CD4-positive, alpha-beta memory T cell (primary cell): ENCODE results near the gene DNM1L. TPM values are rescaled to one million over a fixed set of nuclear protein-coding genes. Genes with fewer than 3 reads are reported as not detected.
A peak's percentile ranks its signal among the peaks of the same experiment; 100 is the strongest.
"Not testable (repeated sequence)": the region's sequence is repeated elsewhere in the genome, so short reads cannot be mapped to it uniquely, and the experiment has no call there.

ENCODE experiments used
- CTCF ChIA-PET: fragments of 350-600 bp; sonication (Branson Sonifier 250); formaldehyde crosslinking; loops from one replicate; lab custom pipeline; 2021; ENCODE audit warnings: inconsistent platforms; ENCODE audit not compliant: partially characterized antibody; lab: Charles Lee
- POLR2A ChIA-PET: fragments of 350-600 bp; sonication (Branson Sonifier 250); formaldehyde crosslinking; loops from one replicate; lab custom pipeline; 2021; ENCODE audit not compliant: partially characterized antibody; lab: Charles Lee
- DNase-seq, 5 donors: peaks; one replicate each; pipeline versions ENCODE4 v3.0.0 to v3.0.0-alpha.2; 2020 to 2022; ENCODE audit warnings: mixed read lengths in 1 of 5
- H3K27ac ChIP-seq: one replicate; pipeline ENCODE4 v1.7.0; 2013; ENCODE audit warnings: low read depth, low read length
- H3K27me3 ChIP-seq: 2 replicates; pipeline ENCODE4 v1.7.0; 2013; ENCODE audit warnings: mild to moderate bottlenecking, low read length, moderate library complexity; ENCODE audit not compliant: insufficient read depth
- H3K36me3 ChIP-seq: 2 replicates; pipeline ENCODE4 v1.7.0; 2013; ENCODE audit warnings: mild to moderate bottlenecking, low read length, moderate library complexity; ENCODE audit not compliant: insufficient read depth
- H3K4me1 ChIP-seq: 2 replicates; pipeline ENCODE4 v1.7.0; 2013; ENCODE audit warnings: mild to moderate bottlenecking, low read length, moderate library complexity; ENCODE audit not compliant: insufficient read depth
- H3K4me3 ChIP-seq, 2 donors: one replicate each; pipeline ENCODE4 v1.7.0; 2013; ENCODE audit warnings: low read length in 2 of 2, mild to moderate bottlenecking in 1 of 2
- H3K9me3 ChIP-seq, 2 donors: one replicate each; pipeline ENCODE4 v1.7.0; 2013; ENCODE audit warnings: low read length in 2 of 2, control low read depth in 1 of 2; ENCODE audit not compliant: control insufficient read depth in 1 of 2
- H3K27ac Mint-ChIP-seq, 7 donors: one replicate each; pipeline ENCODE4 v1.8.0; 2020 to 2021; ENCODE audit warnings: mixed read lengths in 7 of 7, mild to moderate bottlenecking in 6 of 7, inconsistent platforms in 3 of 7, moderate library complexity in 3 of 7
- H3K27me3 Mint-ChIP-seq, 2 donors: one replicate each; pipeline ENCODE4 v1.8.0; 2020 to 2021; ENCODE audit warnings: mixed read lengths in 2 of 2
- H3K36me3 Mint-ChIP-seq, 2 donors: one replicate each; pipeline ENCODE4 v1.8.0; 2020 to 2021; ENCODE audit warnings: mixed read lengths in 2 of 2, inconsistent platforms in 1 of 2, mild to moderate bottlenecking in 1 of 2
- H3K4me1 Mint-ChIP-seq, 4 donors: one replicate each; pipeline ENCODE4 v1.8.0; 2020 to 2021; ENCODE audit warnings: mixed read lengths in 4 of 4, mild to moderate bottlenecking in 1 of 4
- H3K4me3 Mint-ChIP-seq, 8 donors: one replicate each; pipeline ENCODE4 v1.8.0; 2020 to 2021; ENCODE audit warnings: mixed read lengths in 8 of 8, mild to moderate bottlenecking in 7 of 8, moderate library complexity in 6 of 8, inconsistent platforms in 3 of 8
- H3K9me3 Mint-ChIP-seq, 8 donors: one replicate each; pipeline ENCODE4 v1.8.0; 2020 to 2021; ENCODE audit warnings: mixed read lengths in 8 of 8, mild to moderate bottlenecking in 5 of 8, inconsistent platforms in 3 of 8, moderate library complexity in 1 of 8
- intact Hi-C: fragments of 100-400 bp; cut with micrococcal nuclease; formaldehyde crosslinking; loops from one replicate; pipeline ENCODE4 v1.15.1; 2023
- polyA plus RNA-seq, 2 donors: library from polyadenylated mRNA; unstranded; fragments of 300-500 nt; fragmentation: Illumina TruSeq; gene quantifications; one replicate each; pipeline ENCODE4 v1.2.3, GENCODE V29; 2021
- total RNA-seq, 2 experiments: library from RNA; stranded (reverse); gene quantifications; one replicate each; pipeline ENCODE4 v1.2.3, GENCODE V29; 2021

The DNM1L gene
- total and polyA plus RNA-seq, 4 experiments from 2014 or later, result 12.9 to 50.1 (median 32.5) TPM

- H3K36me3 Mint-ChIP-seq, result peaks cover 6 to 41% of the 10 kb centered on the region in 2 donors
- H3K27ac Mint-ChIP-seq, result peak overlapping the region in 4 of 7 donors; percentile 12 to 55 (median 35)
- H3K9me3 Mint-ChIP-seq, result no peaks in the 10 kb centered on the region
- no peak for DNase-seq
- H3K27ac ChIP-seq, result no peak overlapping the region
- no peak overlapping the region for H3K4me3 Mint-ChIP-seq
- peaks cover 7% of the 10 kb centered on the region for H3K36me3 ChIP-seq
- POLR2A ChIA-PET, result no interaction called here
- intact Hi-C loops, result no loop called here
- H3K4me1 ChIP-seq, result peaks cover 3% of the 10 kb centered on the region
- peaks cover 0 to 6% (median 2%) of the 10 kb centered on the region in 4 donors for H3K4me1 Mint-ChIP-seq
- no peaks in the 10 kb centered on the region for H3K27me3 ChIP-seq
- H3K27me3 Mint-ChIP-seq, result no peaks in the 10 kb centered on the region
- no peak overlapping the region for H3K4me3 ChIP-seq
- no peaks in the 10 kb centered on the region for H3K9me3 ChIP-seq
- CTCF ChIA-PET, result interaction anchor here (0.8 to 1.1 kb wide), 3 partner anchors 16 to 49 kb away, joined by 3 to 5 read pairs (median 3); partner anchors contain the start of gene YARS2
These were observed 27.4 kb downstream of the DNM1L start for GRCh38 chr12:32706335-32707024.

DNA sequence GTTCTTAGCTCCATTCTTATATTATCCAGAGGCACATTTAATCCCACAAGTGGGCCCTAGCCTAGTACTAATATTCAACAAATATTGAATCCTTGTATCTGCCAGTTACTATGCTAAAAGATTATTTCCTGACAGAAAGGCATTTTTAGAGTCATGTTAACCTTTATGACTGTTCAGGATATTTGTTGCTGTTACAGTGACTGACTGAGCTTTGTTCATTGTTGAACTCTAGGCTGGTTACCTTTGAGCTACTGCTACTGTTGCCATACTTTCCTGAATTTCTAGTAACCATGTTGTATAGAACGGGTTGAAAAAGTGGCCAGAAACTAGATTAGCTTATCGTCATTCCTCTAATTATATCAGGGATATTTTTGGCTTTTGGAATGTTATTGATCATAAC is 29.8 kb downstream of the DNM1L start:
- intact Hi-C loops, result no loop called here
- DNase-seq, result no peak
- ChIA-PET CTCF (interaction anchor here (0.9 to 1.9 kb wide), 2 partner anchors 47 to 1056 kb away, joined by 3 to 6 read pairs; partner anchors contain the start of gene YARS2), POLR2A (interaction anchor here (0.6 kb wide), 1 partner anchor 44 kb away, joined by 3 read pairs; no protein-coding TSS in a partner anchor)
- Mint-ChIP-seq H3K4me1 (peaks cover 0 to 6% (median under 1%) of the 10 kb centered on the region in 4 donors), H3K27me3 (no peaks in the 10 kb centered on the region), H3K4me3 (peak overlapping the region in 1 of 8 donors; percentile 9), H3K27ac (no peak overlapping the region), H3K36me3 (peaks cover 13 to 50% of the 10 kb centered on the region in 2 donors), H3K9me3 (no peaks in the 10 kb centered on the region)
- Histone ChIP-seq H3K4me3 (no peak overlapping the region), H3K4me1 (peaks cover 3% of the 10 kb centered on the region), H3K9me3 (no peaks in the 10 kb centered on the region), H3K27me3 (no peaks in the 10 kb centered on the region), H3K36me3 (peaks cover 12% of the 10 kb centered on the region), H3K27ac (no peak overlapping the region)

GRCh38 chr12:32714772-32715171 is 35.7 kb downstream of the DNM1L start:
- CTCF ChIA-PET, result no interaction called here
- no peak overlapping the region for H3K4me3 Mint-ChIP-seq

GRCh38 chr12:32718926-32719325 is 39.8 kb downstream of the DNM1L start:
- no peaks in the 10 kb centered on the region for H3K9me3 Mint-ChIP-seq
- Histone ChIP-seq H3K9me3 (no peaks in the 10 kb centered on the region), H3K27me3 (no peaks in the 10 kb centered on the region), H3K36me3 (peaks cover 12% of the 10 kb centered on the region), H3K27ac (no peak overlapping the region), H3K4me3 (no peak overlapping the region), H3K4me1 (no peaks in the 10 kb centered on the region)
- DNase-seq, result no peak
- CTCF ChIA-PET, result interaction anchor here (1.7 kb wide), 1 partner anchor 37 kb away, joined by 4 read pairs; the partner anchor contains the start of gene YARS2
- H3K27me3 Mint-ChIP-seq, result no peaks in the 10 kb centered on the region
- no peaks in the 10 kb centered on the region for H3K4me1 Mint-ChIP-seq
- H3K36me3 Mint-ChIP-seq, result peaks cover 6 to 36% of the 10 kb centered on the region in 2 donors
- intact Hi-C loops, result no loop called here
- POLR2A ChIA-PET, result no interaction called here
- no peak overlapping the region for H3K4me3 Mint-ChIP-seq
- no peak overlapping the region for H3K27ac Mint-ChIP-seq

More at GRCh38 chr12:32714772-32715171, 35.7 kb downstream of the DNM1L start:
- Mint-ChIP-seq H3K36me3 (peaks cover 13 to 38% of the 10 kb centered on the region in 2 donors), H3K27ac (no peak overlapping the region), H3K4me1 (no peaks in the 10 kb centered on the region), H3K27me3 (no peaks in the 10 kb centered on the region), H3K9me3 (no peaks in the 10 kb centered on the region)
- H3K4me3 ChIP-seq, result no peak overlapping the region
- H3K36me3 ChIP-seq, result peaks cover 15% of the 10 kb centered on the region
- POLR2A ChIA-PET, result no interaction called here
- intact Hi-C loops, result no loop called here
- no peak overlapping the region for H3K27ac ChIP-seq
- no peaks in the 10 kb centered on the region for H3K9me3 ChIP-seq
- no peak for DNase-seq
- no peaks in the 10 kb centered on the region for H3K4me1 ChIP-seq
- H3K27me3 ChIP-seq, result no peaks in the 10 kb centered on the region

DNA sequence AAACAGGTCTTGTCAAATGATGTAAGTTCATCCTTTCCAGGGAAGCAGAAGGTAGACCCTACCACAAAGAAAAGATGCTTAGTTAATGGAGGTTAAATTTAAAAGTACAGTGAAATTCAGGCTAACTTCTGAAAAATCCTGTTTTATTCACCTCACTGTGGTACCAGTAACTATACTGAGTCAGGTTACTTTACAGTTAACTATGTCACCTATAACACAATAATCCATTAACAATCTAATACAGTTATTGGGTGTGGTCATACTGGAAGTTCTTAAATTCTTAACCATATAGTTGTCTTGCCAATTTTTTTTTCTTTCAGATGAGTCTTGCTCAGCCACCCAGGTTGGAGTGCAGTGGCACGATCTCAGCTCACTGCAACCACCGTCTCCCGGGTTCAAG is 46.2 kb downstream of the DNM1L start:
- H3K36me3 ChIP-seq, result peaks cover 21% of the 10 kb centered on the region
- ChIA-PET POLR2A (interaction anchor here (0.7 kb wide), 1 partner anchor 71 kb away, joined by 3 read pairs; no protein-coding TSS in a partner anchor), CTCF (interaction anchor here (2.5 kb wide), 1 partner anchor 31 kb away, joined by 7 read pairs; the partner anchor contains the start of gene YARS2)
- H3K27me3 Mint-ChIP-seq, DNase-seq, H3K27me3 ChIP-seq, H3K4me3 ChIP-seq, intact Hi-C loops, H3K4me1 Mint-ChIP-seq, H3K4me3 Mint-ChIP-seq, H3K27ac ChIP-seq, H3K9me3 ChIP-seq, H3K27ac Mint-ChIP-seq, H3K9me3 Mint-ChIP-seq, H3K4me1 ChIP-seq: not testable (repeated sequence)
- H3K36me3 Mint-ChIP-seq, result peaks cover 21 to 63% of the 10 kb centered on the region in 2 donors

DNA sequence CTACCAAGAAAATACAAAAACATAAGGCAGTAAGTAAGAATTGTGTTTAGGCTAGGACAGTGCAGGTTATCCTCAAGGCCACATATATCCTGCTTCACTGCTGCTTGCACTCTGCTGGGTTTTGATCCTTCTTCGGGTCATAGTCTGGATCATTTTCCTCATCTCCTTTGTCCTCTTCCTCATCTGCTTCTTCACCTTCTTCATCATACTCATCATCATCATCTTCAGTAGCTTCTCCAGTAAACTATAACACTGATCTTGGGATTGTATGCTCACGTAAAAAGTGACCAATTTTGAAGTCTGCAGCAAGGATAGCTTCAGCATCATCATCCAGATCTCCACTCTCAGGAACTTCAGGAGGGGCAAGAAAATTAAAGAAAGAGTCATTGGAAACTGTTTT is 47.2 kb downstream of the DNM1L start:
- Histone ChIP-seq H3K9me3 (no peaks in the 10 kb centered on the region), H3K27ac (no peak overlapping the region), H3K27me3 (no peaks in the 10 kb centered on the region), H3K4me1 (no peaks in the 10 kb centered on the region), H3K4me3 (no peak overlapping the region), H3K36me3 (peaks cover 22% of the 10 kb centered on the region)
- no peaks in the 10 kb centered on the region for H3K9me3 Mint-ChIP-seq
- ChIA-PET CTCF (interaction anchor here (2.5 kb wide), 1 partner anchor 30 kb away, joined by 7 read pairs; the partner anchor contains the start of gene YARS2), POLR2A (no interaction called here)
- peaks cover 21 to 61% of the 10 kb centered on the region in 2 donors for H3K36me3 Mint-ChIP-seq
- H3K4me3 Mint-ChIP-seq, result no peak overlapping the region
- H3K27me3 Mint-ChIP-seq, result no peaks in the 10 kb centered on the region
- H3K27ac Mint-ChIP-seq, result no peak overlapping the region
- intact Hi-C loops, result no loop called here
- peaks cover 0 to 4% (median 2%) of the 10 kb centered on the region in 4 donors for H3K4me1 Mint-ChIP-seq
- DNase-seq, result no peak

DNA sequence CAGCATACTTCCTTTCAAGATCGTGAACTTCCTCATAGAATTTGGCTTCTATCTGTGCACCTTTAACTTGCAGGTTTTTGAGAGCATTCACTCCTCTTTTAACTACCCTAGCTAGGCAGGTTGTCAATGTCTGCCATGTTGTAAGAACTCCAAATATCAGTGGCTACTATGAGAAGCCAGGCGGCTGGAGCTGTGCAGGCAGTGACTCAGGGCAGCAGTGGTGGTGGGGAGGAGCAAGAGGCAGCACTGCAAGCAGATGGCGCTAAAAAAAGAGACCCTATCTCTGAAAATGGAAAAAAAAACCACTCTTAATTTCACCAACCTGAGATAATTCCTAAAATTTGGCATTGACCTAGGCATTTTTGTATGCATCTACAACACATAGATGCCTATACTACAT is 48.1 kb downstream of the DNM1L start:
- Mint-ChIP-seq H3K9me3 (no peaks in the 10 kb centered on the region), H3K4me1 (peaks cover 0 to 4% (median 2%) of the 10 kb centered on the region in 4 donors), H3K4me3 (no peak overlapping the region), H3K27ac (peak overlapping the region in 3 of 7 donors; percentile 20 to 76 (median 43)), H3K36me3 (peaks cover 21 to 61% of the 10 kb centered on the region in 2 donors), H3K27me3 (no peaks in the 10 kb centered on the region)
- no peaks in the 10 kb centered on the region for H3K9me3 ChIP-seq
- no peak for DNase-seq
- H3K27me3 ChIP-seq, result no peaks in the 10 kb centered on the region
- ChIA-PET POLR2A (no interaction called here), CTCF (interaction anchor here (2.5 kb wide), 1 partner anchor 29 kb away, joined by 7 read pairs; the partner anchor contains the start of gene YARS2)
- intact Hi-C loops, result no loop called here
- no peak overlapping the region for H3K27ac ChIP-seq
- H3K4me3 ChIP-seq, result no peak overlapping the region
- H3K36me3 ChIP-seq, result peaks cover 20% of the 10 kb centered on the region
- H3K4me1 ChIP-seq, result no peaks in the 10 kb centered on the region
